GM23338 (cell line): Measurements from ENCODE around the gene PIEZO2. TPM values are rescaled to one million over a fixed set of nuclear protein-coding genes. Genes with fewer than 3 reads are reported as not detected.

Experiments
- ATAC-seq: fragments of 200-7000 bp; cut with Tn5 transposase; 3 replicates; pipeline ENCODE4 v1.9.1; 2020
- DNase-seq: peaks from one replicate; pipeline ENCODE4 v3.0.0-alpha.2; 2015; ENCODE audit warnings: low spot score
- H2AFZ ChIP-seq: fragments of 200-600 bp; sonication (generic); 2 replicates; pipeline ENCODE4 v1.8.0; 2016; ENCODE audit warnings: antibody characterized with exemption, mild to moderate bottlenecking, moderate library complexity
- H3F3A ChIP-seq: fragments of 200-600 bp; sonication (generic); replicated peaks from 2 replicates; pipeline ENCODE4 v1.8.0; 2017; ENCODE audit warnings: antibody characterized with exemption, mixed run types, low read depth
- H3K27ac ChIP-seq: fragments of 200-600 bp; sonication (generic); 2 replicates; pipeline ENCODE4 v1.6.1; 2016; ENCODE audit warnings: low read depth
- H3K27me3 ChIP-seq: fragments of 200-600 bp; sonication (generic); 2 replicates; pipeline ENCODE4 v1.8.0; 2016; ENCODE audit warnings: mild to moderate bottlenecking, mixed run types, moderate library complexity; ENCODE audit not compliant: insufficient read depth
- H3K36me3 ChIP-seq: fragments of 200-600 bp; sonication (generic); 2 replicates; pipeline ENCODE4 v1.8.0; 2016; ENCODE audit warnings: mild to moderate bottlenecking; ENCODE audit not compliant: insufficient read depth
- H3K4me1 ChIP-seq: fragments of 200-600 bp; sonication (generic); 2 replicates; pipeline ENCODE4 v1.8.0; 2016; ENCODE audit warnings: mild to moderate bottlenecking, moderate library complexity; ENCODE audit not compliant: insufficient read depth
- H3K4me2 ChIP-seq: fragments of 200-600 bp; sonication (generic); 2 replicates; pipeline ENCODE4 v1.7.1; 2017; ENCODE audit warnings: mixed run types
- H3K4me3 ChIP-seq: fragments of 200-600 bp; sonication (generic); 2 replicates; pipeline ENCODE4 v1.6.1; 2016; ENCODE audit warnings: mixed run types
- H3K79me2 ChIP-seq: fragments of 200-600 bp; sonication (generic); replicated peaks from 2 replicates; pipeline ENCODE4 v1.8.0; 2017; ENCODE audit warnings: mild to moderate bottlenecking; ENCODE audit not compliant: insufficient read depth
- H3K9me2 ChIP-seq: fragments of 200-600 bp; sonication (generic); 2 replicates; pipeline ENCODE4 v1.8.0; 2017; ENCODE audit not compliant: insufficient read depth
- H4K20me1 ChIP-seq: fragments of 200-600 bp; sonication (generic); replicated peaks from 2 replicates; pipeline ENCODE4 v1.8.0; 2017; ENCODE audit warnings: mild to moderate bottlenecking; ENCODE audit not compliant: insufficient read depth
- H3K27ac Mint-ChIP-seq: 2 replicates; pipeline ENCODE4 v1.8.0; 2020; ENCODE audit warnings: inconsistent platforms, mild to moderate bottlenecking, moderate library complexity, mixed read lengths
- H3K27me3 Mint-ChIP-seq: 3 replicates; pipeline ENCODE4 v1.8.0; 2022; ENCODE audit warnings: low read depth, mild to moderate bottlenecking, moderate library complexity, mixed read lengths, inconsistent platforms; ENCODE audit not compliant: insufficient read depth, poor library complexity
- H3K36me3 Mint-ChIP-seq: 3 replicates; pipeline ENCODE4 v1.8.0; 2021; ENCODE audit warnings: low read depth, mild to moderate bottlenecking, inconsistent platforms, moderate library complexity, mixed read lengths
- H3K4me1 Mint-ChIP-seq: 3 replicates; pipeline ENCODE4 v1.8.0; 2020; ENCODE audit warnings: mild to moderate bottlenecking, inconsistent platforms, mixed read lengths
- H3K4me3 Mint-ChIP-seq: 3 replicates; pipeline ENCODE4 v1.8.0; 2021; ENCODE audit warnings: moderate library complexity, mild to moderate bottlenecking, inconsistent platforms, mixed read lengths
- H3K9me3 Mint-ChIP-seq: 3 replicates; pipeline ENCODE4 v1.8.0; 2020; ENCODE audit warnings: moderate library complexity, mild to moderate bottlenecking, inconsistent platforms, mixed read lengths
- EZH2 ChIP-seq: fragments of 200-600 bp; sonication (generic); IDR thresholded peaks from one replicate; pipeline ENCODE4 v1.8.0; 2017; ENCODE audit warnings: antibody characterized with exemption, mild to moderate bottlenecking, low read depth; ENCODE audit not compliant: unreplicated experiment
- EZH2phosphoT487 ChIP-seq: fragments of 200-600 bp; sonication (generic); IDR thresholded peaks from one replicate; pipeline ENCODE4 v1.8.1; 2018; ENCODE audit warnings: antibody characterized with exemption; ENCODE audit not compliant: unreplicated experiment
- JUNB ChIP-seq: IDR thresholded peaks from one replicate; pipeline ENCODE4 v1.6.1; 2016; ENCODE audit warnings: antibody characterized with exemption; ENCODE audit not compliant: unreplicated experiment
- NANOG ChIP-seq: IDR thresholded peaks from 2 replicates; pipeline ENCODE4 v1.6.1; 2016; ENCODE audit warnings: antibody characterized with exemption, borderline replicate concordance
- POLR2AphosphoS5 ChIP-seq: IDR thresholded peaks from 2 replicates; pipeline ENCODE4 v1.6.1; 2016; ENCODE audit warnings: antibody characterized with exemption, low read depth
- REST ChIP-seq: IDR thresholded peaks from one replicate; pipeline ENCODE4 v1.6.1; 2018; ENCODE audit warnings: antibody characterized with exemption; ENCODE audit not compliant: unreplicated experiment
- STAT1 ChIP-seq: IDR thresholded peaks from one replicate; pipeline ENCODE4 v1.6.1; 2016; ENCODE audit warnings: antibody characterized with exemption; ENCODE audit not compliant: unreplicated experiment
- ZNF114 ChIP-seq: fragments of 250-450 bp; sonication (Bioruptor Pico); IDR thresholded peaks from 2 replicates; pipeline ENCODE4 v1.5.0; 2020; ENCODE audit warnings: mild to moderate bottlenecking, moderate library complexity
- ZNF331 ChIP-seq: fragments of 250-450 bp; sonication (Bioruptor Pico); IDR thresholded peaks from 2 replicates; pipeline ENCODE4 v1.5.0; 2020; ENCODE audit warnings: low read depth, mild to moderate bottlenecking, moderate library complexity
- ZNF462 ChIP-seq: fragments of 250-450 bp; sonication (Bioruptor Pico); IDR thresholded peaks from 2 replicates; pipeline ENCODE4 v1.5.0; 2020; ENCODE audit warnings: mild to moderate bottlenecking, moderate library complexity
- polyA plus RNA-seq: library from polyadenylated mRNA; unstranded; fragments of >200 nt; fragmentation: Nextera tagmentation; extraction: Ambion mirVana; gene quantifications from 2 replicates; pipeline ENCODE4 v1.2.1, GENCODE V29; 2016
- total RNA-seq: library from RNA; depleted of rRNA; stranded (reverse); fragments of >200 nt; shearing (Covaris generic); gene quantifications from 2 replicates; pipeline ENCODE4 v1.2.3, GENCODE V29; 2014
- TF ChIP-seq, protein P1 (sequence below), 2 experiments: fragments of 200-600 bp in 1 of 2; sonication (generic) in 1 of 2; conservative IDR thresholded peaks; 2 replicates each; pipeline versions ENCODE4 v1.5.1 to v1.6.1; 2016 to 2017; ENCODE audit warnings: antibody characterized with exemption in 2 of 2, low read depth in 2 of 2, mild to moderate bottlenecking in 2 of 2, moderate library complexity in 1 of 2
- TF ChIP-seq, protein P2 (sequence below): IDR thresholded peaks from 2 replicates; pipeline ENCODE4 v1.6.1; 2016; ENCODE audit warnings: antibody characterized with exemption

PIEZO2 gene
- total and polyA plus RNA-seq, 2 experiments from 2014 or later: 4.8 to 8.2 TPM

GRCh38 chr18:10839421-10839820 lies 309.9 kb downstream of the PIEZO2 start:
- ATAC-seq: no peak
- H3K36me3 Mint-ChIP-seq: peaks cover 5% of the 10 kb centered on the region; the same call in 1 of the 3 replicates
- H3K4me3 Mint-ChIP-seq: no peak overlapping the region

More at GRCh38 chr18:10839421-10839820, 309.9 kb downstream of the PIEZO2 start:
- Mint-ChIP-seq H3K4me1 (no peaks in the 10 kb centered on the region; the same call in 1 of the 3 replicates), H3K27ac (no peak overlapping the region), H3K27me3 (no peaks in the 10 kb centered on the region), H3K9me3 (peaks cover 5% of the 10 kb centered on the region; the same call in 2 of the 3 replicates)
- Histone ChIP-seq H3K36me3 (no peaks in the 10 kb centered on the region), H4K20me1 (no peaks in the 10 kb centered on the region), H3K4me2 (no peak overlapping the region), H3K27ac (no peak overlapping the region), H3K9me2 (no peaks in the 10 kb centered on the region), H3K27me3 (no peaks in the 10 kb centered on the region), H3K4me1 (no peaks in the 10 kb centered on the region), H3F3A (no peaks in the 10 kb centered on the region), H2AFZ (no peak overlapping the region), H3K4me3 (no peak overlapping the region), H3K79me2 (no peaks in the 10 kb centered on the region)
- no peak for DNase-seq
- TF ChIP-seq JUNB (no peak), EZH2phosphoT487 (no peak), ZNF462 (CRISPR knock-in tag) (no peak), REST (no peak), ZNF331 (CRISPR knock-in tag) (no peak), POLR2AphosphoS5 (no peak), ZNF114 (no peak), EZH2 (no peak), STAT1 (no peak), NANOG (no peak)
- TF ChIP-seq, protein P1, sequence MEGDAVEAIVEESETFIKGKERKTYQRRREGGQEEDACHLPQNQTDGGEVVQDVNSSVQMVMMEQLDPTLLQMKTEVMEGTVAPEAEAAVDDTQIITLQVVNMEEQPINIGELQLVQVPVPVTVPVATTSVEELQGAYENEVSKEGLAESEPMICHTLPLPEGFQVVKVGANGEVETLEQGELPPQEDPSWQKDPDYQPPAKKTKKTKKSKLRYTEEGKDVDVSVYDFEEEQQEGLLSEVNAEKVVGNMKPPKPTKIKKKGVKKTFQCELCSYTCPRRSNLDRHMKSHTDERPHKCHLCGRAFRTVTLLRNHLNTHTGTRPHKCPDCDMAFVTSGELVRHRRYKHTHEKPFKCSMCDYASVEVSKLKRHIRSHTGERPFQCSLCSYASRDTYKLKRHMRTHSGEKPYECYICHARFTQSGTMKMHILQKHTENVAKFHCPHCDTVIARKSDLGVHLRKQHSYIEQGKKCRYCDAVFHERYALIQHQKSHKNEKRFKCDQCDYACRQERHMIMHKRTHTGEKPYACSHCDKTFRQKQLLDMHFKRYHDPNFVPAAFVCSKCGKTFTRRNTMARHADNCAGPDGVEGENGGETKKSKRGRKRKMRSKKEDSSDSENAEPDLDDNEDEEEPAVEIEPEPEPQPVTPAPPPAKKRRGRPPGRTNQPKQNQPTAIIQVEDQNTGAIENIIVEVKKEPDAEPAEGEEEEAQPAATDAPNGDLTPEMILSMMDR (conservative IDR thresholded peaks at IDR 0.05; ENCODE audit: low read depth in 2 of 2): no peak
- TF ChIP-seq, protein P2, sequence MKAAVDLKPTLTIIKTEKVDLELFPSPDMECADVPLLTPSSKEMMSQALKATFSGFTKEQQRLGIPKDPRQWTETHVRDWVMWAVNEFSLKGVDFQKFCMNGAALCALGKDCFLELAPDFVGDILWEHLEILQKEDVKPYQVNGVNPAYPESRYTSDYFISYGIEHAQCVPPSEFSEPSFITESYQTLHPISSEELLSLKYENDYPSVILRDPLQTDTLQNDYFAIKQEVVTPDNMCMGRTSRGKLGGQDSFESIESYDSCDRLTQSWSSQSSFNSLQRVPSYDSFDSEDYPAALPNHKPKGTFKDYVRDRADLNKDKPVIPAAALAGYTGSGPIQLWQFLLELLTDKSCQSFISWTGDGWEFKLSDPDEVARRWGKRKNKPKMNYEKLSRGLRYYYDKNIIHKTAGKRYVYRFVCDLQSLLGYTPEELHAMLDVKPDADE: no peak
